Inferior parietal cortex (tissue), 1 donor: ENCODE data around the gene OGFOD2.
"Not testable (repeated sequence)": the region's sequence is repeated elsewhere in the genome, so short reads cannot be mapped to it uniquely, and the experiment has no call there.

ENCODE experiments used
- DNase-seq: peaks from one replicate; pipeline ENCODE4 v3.0.0-alpha.2; 2016; ENCODE audit errors: extremely low spot score

OGFOD2 gene

GRCh38 chr12:123005081-123005626 lies 30.1 kb downstream of the OGFOD2 start:
- no peak for DNase-seq

DNA sequence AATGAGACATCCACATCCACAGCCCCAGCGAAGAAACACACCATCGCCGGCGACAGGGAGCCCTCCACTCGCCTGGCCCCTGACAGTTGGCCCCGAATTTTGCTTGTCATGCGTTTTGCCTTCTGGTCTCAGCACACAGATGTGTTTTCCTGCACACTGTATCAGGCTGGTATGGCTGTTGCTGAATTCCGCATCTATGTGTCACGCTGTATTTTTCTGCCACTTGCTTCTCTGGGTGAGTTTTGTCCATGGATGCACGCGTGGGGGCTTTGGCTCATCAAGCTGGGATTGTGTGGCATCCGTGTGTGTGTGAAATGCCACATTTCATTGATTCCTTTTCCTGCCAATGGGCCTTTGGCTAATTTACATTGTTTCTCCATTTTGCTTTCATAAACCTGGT lies 31.9 kb downstream of the OGFOD2 start:
- no peak for DNase-seq

GRCh38 chr12:123010110-123010509 lies 35.1 kb downstream of the OGFOD2 start:
- DNase-seq: no peak

- no peak for DNase-seq
These were observed 35.6 kb downstream of the OGFOD2 start for GRCh38 chr12:123010681-123011080.

- DNase-seq: no peak
These were observed 36.7 kb downstream of the OGFOD2 start for GRCh38 chr12:123011701-123012100.

GRCh38 chr12:123013185-123014095 lies 38.4 kb downstream of the OGFOD2 start:
- no peak for DNase-seq

DNA sequence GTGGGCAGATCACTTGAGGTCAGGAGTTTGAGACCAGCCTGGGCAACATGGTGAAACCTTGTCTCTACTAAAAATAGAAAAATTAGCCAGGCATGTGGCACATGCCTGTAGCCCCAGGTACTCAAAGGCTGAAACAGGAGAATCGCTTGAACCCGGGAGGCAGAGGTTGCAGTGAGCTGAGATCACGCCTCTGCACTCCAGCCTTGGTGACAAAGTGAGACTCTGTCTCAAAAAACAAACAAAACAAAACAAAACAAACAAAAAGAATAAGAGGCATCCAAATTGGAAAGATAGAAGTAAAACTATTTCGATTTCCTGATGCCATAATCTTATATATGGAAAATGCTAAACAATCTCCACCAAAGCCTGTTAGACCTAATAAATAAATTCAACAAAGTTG lies 39.4 kb downstream of the OGFOD2 start:
- DNase-seq: not testable (repeated sequence)

GRCh38 chr12:123017753-123018152 lies 42.7 kb downstream of the OGFOD2 start:
- DNase-seq: no peak

- DNase-seq: no peak
These were observed 44.7 kb downstream of the OGFOD2 start for GRCh38 chr12:123019841-123020138.

- DNase-seq: no peak
These were observed 46.9 kb downstream of the OGFOD2 start for GRCh38 chr12:123021688-123022604.

- DNase-seq: no peak
These were observed 47.8 kb downstream of the OGFOD2 start for GRCh38 chr12:123022846-123023245.

DNA sequence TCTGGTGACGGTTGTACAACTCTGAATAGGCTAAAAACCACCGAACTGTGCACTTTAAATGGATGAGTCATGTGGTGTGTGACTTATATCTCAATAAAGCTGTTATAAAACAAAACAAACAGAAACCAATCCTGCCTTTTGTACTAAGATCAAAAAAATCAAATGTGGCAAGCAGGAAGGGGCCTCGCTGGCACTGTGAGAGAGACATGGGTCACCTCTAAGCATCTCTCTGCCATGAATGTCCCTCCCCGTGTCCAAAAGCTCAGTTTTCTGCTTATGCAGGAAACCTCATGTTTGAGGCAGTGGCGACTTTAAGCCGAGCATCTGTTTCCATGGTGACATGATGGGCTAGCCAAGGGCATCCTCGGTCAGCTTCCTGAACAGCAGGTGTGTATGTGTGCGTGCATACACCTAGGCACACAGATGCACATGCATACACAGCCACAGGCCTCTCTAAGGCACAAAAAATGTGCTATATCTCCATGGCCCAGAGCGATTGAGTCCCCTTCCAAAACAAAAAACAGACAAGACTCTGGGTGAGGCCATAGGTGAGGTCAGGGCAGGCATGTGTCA lies 49.9 kb downstream of the OGFOD2 start:
- no peak for DNase-seq

GRCh38 chr12:123026094-123026853 lies 51.2 kb downstream of the OGFOD2 start:
- no peak for DNase-seq

DNA sequence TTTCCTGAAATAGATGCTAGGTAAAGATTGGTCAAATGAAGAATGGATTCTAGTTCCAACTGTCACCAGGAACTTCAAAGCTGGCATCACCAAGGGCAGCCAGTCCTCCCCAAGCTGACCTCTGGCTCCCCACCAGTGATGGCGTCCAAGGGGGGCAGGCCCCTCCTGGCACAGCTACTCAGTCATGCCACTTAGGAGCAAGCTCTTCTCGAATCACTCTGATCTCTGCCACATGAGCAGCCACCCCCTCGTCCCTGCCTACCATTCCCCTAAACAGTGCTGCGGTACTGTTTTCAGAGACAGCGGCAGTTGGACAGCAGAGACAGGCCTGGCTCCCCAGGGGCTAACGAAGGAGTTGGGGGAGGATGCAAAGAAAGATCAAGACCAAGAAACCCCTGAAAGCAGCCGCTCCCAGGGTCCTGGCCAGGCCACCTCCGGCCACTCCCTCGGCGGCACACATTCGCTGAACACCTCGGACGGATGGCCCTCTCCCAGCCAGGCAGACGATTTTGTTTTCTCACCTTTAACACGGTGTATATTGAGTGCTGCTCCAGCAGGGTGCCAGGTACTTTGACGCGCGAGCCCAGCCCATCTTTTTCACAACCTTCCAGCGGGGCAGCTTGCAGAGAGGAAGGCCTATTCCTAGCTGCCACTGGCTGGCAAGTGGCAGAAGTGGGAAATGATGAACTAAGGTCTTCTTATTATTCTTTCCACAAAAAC lies 52.8 kb downstream of the OGFOD2 start:
- no peak for DNase-seq

GRCh38 chr12:123028475-123028874 lies 53.4 kb downstream of the OGFOD2 start:
- DNase-seq: no peak

DNA sequence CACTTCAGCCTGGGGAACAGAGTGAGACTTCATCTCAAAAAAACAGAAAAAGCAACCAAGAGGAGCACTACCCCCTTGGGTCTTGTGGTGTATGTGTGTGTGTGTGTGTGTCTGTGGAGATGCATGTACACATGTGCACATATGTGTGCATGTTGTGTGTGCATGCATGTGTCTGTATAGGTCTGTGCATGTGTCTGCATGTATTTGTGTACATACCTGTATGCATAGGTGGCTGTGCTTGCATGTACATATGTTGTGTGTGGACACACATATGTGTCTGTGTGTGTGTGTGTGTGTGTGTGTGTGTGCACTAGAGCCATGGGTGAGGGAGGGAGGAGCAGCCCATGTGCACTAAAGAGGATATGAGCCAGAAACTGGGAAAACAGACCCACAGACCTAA lies 54.5 kb downstream of the OGFOD2 start:
- no peak for DNase-seq
